GM20431 (cell line): ENCODE data around the gene WDR70.

Experiments used
- in situ Hi-C: fragments of 300-500 bp; cut with MseI, MboI; formaldehyde crosslinking; loops from one replicate; pipeline ENCODE4 v1.15.0; 2020; ENCODE audit warnings: low sequenced_read_pairs; ENCODE audit not compliant: unreplicated experiment

Gene WDR70

DNA sequence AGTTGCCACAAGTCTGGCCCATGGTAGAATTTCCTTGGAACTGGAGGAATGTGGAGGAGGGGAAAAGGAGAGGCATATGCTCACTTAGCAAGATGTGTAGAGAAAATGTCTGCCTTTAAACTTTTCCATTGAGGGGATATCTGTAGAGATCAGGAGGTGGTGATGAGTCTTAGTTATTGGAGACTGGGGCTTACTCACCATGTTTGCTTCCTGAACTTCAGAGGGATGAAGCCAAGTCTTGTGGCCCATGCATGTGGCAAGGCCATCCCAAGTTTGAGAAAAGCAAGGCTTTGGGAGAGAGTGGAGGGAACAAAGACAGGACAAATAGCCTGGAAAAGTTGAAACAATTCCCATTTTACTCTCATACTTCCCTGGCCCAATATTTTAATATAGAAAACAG lies 336.2 kb downstream of the WDR70 start:
- in situ Hi-C loops = no loop called here

DNA sequence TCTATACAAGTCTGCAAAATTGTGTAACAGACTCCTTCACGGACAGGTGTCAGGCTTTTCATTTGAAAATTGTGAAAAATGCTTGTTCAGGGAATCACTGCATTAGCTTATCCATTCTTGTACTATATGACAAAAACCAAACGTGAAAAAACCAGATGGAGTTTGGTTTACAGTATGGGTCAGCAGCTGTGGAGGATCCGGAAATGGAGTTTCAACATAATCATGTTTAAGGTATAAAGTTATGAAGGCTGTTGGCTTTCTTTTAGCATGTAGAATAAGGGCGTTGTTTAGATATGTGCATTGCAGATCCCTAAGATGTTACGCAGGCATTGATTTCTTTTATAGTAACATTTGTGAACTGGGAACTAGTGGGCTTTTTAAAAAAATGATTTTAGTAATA lies 336.9 kb downstream of the WDR70 start:
- in situ Hi-C loops = no loop called here

DNA sequence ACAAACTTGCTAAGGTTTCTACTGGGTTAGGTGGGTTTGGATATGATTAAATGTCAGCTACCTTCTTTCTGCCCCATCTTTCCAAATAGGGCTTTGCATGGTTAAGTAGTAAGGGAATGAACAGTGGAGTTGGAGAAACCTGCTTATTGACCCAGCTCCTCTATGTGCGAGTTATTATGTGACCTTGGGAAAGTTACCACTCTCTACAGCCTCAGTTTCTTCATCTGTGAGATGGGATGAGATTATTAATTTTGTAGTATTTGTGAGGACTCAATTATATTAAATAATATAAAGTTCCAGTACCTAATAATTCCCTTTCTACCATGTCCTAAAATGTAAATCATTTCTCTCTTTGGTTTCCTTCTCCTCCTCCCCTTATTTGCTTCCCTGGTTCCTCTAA lies 337.3 kb downstream of the WDR70 start:
- in situ Hi-C loops = no loop called here

DNA sequence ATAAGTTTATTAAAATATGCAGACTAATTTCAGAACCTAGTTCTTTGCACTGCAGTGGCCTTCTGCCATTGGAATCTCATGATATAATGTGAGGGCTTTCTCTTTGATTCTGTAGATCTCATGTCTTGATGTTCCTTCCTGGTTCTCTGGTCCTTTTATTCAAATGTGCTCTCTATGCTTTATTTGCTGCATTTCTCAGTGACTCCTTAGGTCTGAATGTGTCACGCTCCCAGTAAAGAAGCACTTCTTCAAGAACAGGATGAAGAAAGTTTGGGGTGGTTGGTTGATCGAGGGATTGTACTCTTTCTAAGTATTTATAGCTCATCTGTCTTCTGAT lies 338.1 kb downstream of the WDR70 start:
- in situ Hi-C loops = no loop called here

DNA sequence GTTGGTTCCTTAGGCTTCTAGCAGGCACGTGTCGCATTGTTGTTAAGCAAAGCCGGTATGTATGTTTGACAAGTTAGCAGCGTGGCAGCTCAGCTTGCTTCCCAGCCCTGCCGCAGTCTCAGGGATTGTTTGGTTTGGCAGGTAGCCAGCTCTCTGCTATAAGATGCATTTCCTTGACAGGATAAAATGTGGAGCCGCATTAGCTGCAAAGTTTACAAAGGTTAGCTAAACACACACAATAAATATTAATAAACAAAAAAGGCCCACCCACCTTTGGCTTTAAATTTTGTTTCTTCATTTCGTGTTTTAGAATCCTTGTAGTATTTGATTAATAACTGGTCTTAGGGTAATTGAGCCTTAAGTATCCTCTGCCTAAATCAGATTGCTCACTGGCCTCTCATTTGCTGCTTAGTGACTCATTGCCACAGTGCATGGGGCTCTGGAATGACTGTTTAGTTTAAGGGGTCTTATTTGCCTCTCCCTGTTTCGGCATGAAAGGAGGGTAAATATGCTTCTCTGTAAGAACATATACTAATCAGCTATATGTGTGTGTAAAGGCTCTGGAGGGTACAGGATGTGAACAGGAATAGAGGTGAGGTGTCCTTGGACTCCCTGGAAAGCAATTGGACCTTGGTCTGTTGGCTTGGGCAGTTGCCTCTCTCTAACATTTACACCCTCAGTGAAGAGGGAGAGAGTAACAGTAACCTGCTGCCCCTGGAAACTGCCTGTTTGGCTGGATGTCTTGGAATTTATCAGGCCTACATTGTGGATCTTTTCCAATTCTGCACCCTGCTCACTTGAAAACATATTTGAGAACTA lies 338.7 kb downstream of the WDR70 start:
- in situ Hi-C loops = no loop called here

DNA sequence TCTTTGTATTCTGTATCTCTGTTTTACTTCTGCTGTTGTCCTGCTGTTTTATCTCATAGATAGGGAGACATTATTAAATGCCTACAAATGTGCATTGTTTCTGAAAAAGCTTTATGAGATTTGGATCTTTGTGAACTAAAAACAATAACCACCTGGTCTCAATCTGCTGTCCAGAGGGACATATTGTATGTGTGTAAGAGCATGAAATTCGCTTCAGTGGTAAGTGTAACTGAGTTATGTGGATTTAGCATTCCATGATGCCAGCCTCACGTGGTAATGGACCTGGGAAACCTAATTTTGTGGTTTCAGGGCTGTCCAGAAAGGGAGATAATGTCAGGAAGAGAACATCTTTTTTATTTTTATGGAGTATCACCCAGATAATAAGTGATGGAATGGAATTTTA lies 341.4 kb downstream of the WDR70 start:
- in situ Hi-C loops = no loop called here

DNA sequence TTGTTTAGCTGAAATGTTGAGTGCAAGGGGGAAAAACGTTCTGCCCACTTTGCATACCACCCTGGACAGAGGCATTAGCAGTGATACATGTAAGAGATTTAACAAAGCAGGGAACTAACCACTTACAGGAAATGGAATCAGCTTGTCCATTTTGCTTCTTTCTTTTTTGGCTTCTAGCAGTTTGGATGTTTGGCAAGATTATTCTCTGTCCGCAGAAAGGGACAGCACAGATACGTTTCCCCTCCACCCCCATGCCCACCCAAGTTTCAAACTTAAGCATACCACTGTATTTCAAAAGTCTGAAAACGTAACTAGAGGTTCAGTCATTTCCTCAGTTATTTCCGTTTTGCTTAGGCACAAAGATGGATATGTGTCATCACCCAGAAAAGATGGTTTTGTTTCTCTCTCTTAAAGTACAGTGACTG lies 342.3 kb downstream of the WDR70 start:
- in situ Hi-C loops = no loop called here

DNA sequence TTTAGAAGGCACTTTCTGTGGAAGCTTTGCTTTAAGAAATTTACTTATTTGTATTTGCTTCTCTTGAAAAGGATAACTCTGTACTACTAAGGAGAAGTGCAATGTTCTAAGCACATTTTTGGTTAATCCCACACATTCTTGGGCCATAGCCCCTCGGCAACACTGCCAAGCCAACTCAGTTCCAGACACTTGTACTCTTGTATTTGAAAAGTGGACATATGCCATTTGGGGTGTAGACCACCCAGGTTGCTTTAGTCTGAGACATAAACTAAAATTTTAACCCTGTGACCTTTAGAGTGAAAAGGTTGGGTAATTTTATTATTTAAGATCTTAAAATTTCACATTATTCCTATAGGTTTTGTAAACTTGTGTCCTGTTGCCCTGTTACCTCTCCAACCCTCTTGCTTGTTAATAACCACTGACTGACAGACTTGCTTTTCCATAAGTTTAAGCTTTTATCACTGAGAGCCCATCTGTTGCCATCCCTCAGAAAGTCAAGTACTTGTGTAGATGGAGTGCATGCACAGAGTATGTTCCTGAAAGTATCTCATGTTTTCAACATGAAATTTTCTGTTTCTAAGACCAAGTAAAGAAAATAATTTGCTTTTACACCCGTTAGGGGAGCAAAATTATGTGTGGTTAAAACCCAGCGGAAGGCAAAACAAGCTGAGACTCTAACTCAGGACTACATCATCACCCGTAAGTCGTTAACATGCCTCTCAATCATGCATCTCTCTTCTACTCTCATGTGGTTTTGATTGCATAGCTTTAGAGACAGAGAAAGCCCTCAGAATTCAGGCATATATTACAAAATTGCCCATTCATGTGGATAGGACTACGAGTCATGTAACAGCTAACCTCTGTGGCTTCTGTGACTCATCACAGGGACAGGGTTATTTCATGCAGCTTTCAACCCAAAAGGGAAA lies 343.4 kb downstream of the WDR70 start:
- in situ Hi-C loops = no loop called here

DNA sequence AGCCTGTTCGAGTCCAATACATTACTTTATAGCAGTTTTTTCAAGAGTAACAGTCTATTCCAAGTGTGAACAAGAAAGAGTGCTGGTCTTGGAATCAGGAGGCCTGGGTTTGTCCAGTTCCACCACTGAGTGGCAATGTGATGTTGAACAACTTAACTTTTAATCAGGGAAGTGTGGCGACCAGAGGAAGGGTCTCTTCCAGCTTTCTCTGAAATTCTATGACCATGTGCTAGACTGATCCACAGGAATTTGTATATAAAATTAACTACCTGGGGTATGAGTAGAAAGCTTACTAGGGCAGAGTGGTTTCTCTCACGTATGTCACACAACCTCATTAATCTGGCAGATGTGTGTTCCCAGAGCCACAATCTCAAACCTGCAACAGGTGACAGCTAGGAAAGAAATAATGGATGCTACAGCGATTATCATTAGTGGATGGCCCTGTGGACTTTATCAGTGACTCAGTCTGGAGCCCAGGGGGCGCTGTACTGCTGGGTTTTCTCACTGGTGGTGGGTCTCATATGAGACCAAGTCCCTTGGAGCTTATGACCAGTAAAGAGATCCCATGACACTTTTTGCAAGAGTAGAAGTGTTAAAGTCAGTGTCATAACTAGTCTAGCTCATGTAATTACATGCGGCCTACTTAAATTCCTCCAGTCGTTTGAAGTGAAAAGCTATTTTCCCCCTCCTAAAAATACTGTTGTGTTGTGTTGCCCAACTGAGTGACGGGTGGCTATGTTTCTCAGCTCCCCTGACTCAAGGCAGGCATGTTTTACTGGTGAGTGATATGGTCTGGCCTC lies 344.2 kb downstream of the WDR70 start:
- in situ Hi-C loops = no loop called here

DNA sequence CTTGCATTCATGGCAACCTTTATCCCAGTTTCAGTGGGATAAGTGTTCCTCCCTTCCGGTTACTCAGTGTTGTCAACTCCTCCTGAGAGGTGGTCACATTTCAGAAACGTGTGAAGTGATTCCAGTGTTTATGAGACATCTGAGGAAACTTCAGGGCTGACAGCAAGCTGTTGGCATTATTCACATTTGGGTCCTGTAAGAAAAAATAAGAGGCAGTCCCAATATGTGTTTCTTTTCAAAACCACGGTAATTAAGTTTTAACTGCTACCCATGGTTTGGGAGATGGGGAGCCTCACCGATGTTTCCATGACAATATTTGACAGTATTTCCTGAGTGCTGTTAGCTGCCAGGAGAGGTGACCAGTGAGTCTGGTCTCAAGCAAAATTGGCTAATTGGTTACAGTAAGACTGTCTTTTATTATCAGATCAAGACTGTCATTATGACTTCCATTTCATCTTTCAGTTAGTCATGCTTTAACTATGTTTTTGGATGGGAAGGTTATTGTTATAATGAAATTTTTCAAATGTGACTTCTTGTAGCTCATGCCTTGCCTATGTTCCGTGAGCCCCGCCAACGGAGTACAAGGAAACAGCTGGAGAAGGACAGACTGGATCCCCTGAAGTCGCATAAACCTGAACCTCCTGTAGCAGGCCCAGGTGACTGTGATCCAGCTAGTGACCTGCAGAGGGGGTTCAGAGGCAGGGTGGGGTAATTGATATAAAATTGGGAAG lies 345.4 kb downstream of the WDR70 start:
- in situ Hi-C loops = no loop called here

DNA sequence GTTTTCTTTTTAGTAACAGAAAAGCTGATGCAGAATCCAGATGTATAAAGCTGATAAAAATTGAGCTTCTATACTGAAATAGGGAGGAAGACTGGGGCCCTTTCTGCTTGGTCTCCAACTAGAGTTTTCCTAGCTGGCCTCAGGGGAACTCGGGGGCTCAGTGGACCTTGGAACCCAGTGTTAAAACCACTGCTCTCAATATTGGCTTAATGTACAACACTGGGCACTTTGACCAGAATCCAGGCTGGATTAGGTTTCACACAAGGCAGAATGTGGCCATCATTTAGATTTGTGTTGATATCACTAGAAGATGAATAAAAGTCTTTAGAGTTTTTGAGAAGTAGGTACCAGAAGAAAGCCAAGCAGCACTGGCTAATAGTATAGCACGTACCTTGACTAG lies 346.1 kb downstream of the WDR70 start:
- in situ Hi-C loops = no loop called here

DNA sequence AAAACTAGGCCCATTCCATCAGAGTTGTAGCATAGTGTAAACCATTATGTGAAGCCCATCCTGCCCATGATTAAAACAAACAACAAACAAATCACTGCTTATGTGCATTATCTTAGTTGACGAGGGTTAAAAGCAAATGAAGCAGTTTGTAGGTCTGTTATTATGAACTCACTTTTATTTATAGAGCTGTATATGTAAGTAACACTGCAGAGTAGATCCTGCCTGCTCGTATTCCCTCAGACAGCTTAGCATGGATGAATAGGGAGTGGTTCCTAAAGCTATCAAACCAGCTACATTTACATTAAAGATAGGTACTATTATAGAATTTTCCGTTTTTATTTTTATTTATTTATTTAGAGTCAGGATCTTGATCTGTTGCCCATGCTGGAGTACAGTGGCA lies 348.1 kb downstream of the WDR70 start:
- in situ Hi-C loops = no loop called here

DNA sequence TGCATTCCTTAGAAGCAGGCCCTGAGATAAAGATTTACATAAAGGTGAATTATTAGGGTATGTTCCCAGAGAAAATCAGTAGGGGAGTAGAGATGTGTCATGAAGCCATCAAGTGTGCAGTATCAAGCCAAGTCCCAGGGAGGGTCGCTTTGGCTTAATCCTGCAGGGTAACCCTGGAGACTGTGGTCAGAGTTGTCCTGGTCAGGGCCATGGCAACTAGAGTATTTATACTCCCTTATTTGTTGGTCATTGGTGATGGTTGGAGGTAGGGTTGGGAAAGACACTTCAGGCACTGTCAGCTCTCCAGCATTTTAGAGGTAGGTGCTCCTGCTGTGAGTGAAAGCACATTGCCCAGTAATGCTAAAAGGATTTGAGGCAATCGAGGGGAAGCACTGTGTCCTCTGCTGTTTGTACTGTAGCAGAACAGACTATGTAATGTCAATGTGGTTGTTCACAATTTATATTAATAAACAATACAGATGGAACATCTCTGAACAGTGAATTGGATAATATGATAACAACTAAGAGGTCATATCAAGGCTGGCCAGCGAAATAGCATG lies 351.9 kb downstream of the WDR70 start:
- in situ Hi-C loops = no loop called here

DNA sequence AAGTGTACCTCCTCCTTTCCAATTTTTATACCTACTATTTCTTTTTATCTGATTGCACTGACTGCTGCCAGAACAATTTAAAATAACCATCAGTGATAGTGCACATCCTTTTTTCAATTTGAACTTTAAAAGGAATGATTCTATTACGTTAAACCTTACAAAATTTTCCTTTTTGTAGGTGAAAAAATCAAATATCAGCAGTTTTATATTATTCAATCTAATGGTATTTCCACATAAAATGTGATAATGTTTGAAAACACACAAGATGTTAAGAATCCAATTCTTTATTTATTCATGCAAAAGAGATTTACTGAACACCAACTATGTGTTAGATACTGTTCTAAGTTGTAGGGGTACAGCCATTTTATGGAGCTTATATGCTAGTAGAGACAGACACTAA lies 355.0 kb downstream of the WDR70 start:
- in situ Hi-C loops = no loop called here

DNA sequence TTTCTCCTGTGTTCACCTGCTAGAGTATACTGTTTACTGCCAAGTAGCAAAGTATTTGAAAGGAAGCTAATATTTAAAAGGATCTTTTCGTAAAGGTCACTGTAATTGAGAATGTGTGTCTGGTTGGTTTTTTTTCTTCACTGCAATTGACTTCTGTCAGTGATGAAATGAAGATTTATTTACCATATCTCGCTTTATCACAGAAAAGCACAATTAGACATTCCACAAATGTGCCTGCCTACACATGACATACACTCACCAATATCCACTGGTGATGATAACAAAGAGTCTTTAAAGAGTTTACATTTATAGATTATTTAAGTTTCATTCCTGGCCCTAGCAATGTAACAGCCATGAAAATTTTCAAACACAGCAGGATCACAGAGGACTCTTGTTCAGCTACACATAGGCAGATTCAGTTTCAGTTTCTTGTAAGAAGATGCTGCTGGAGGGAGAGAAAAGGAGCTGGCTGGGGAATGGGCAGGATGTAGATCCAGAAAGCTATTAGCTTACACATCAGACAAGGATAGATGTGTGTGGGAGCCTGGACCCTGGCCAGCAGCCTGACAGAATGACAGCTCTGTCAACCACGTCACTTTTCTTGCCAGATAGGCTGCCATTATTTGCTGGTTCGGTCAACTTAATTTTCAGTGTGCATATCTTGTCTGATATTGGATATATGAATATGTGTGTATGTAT lies 356.7 kb downstream of the WDR70 start:
- in situ Hi-C loops = no loop called here

DNA sequence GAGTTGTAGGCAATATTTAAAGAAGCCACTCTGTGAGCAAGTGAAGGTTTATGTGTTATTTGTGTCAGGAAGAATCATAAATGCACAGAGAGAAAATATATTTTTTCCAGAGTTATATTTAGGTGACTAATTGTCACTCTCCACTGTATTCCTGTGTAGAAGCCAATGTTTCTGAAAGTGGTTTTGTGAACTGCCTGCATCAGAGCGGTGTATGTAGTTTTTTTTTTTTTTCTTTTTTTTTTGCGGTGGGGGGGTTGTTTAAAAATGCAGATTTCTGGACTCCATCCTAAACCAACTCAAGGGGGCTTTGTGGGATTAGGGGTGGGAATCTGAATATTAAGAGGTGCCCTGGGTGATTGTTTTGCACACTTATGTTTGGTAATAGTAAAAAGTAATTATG lies 357.3 kb downstream of the WDR70 start:
- in situ Hi-C loops = no loop called here

DNA sequence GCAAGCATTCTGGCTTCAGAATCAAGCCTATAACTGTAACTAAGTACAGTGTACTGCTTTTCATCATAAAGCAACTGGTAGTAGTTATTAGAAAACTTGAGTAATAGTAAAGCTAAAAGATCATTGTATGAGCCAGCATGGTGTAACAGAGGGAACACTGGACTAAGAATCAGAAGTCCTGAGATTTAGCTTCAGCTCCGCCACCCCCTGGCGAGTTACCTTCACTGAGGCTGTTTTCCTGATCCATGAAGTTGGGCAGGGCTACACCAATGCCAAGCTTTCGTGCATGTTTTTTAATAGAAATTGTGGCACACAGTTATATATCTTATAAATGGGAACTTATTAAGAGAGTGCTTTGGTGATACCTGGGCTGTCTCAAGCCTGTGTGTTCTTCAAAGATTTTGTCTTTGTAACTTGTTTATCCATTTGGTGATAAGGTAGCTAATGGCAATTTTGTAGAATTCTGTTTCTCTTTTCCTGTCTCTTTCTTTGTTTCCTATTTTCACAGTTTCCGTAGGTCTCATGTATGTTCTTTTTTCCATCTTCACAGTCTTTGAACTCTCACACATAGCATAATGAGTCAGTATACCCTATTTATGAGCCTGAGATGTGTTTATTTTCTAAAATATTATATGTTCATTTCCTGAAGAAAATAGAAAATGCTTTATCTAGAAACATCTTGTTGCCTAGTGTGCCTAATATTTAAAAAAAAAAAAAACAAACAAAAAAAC lies 358.4 kb downstream of the WDR70 start:
- in situ Hi-C loops = no loop called here

DNA sequence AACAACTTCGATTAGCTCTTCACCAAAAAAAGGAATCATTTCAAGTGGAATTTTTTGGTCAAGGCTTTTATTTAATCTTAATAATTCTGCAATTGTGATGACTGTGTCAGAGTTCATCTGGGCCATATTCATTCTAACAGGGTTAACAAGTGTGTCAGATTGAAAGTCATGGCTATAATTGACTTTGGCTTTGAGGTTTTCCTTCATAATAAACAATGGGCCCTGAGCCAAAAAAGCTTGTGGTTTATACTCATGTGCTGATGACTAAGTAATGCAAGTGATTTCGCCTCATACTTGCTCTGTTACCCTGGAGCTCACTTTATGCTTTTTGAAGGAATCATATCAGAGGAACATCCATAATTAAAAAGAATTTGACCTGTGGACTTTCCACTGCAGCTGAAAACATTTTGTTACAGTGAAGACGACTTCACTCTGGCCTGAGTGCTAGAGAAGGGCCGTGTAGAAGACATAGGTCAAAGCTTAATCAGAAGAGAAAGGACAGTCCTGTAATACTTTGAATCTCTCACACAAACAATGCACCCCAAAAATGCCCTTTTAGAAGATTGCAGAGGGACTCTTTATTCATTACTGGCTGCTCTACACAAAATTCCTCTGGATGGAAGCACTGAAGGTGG lies 359.1 kb downstream of the WDR70 start:
- in situ Hi-C loops = no loop called here
